ENCODE data around the gene CEP89. TPM values are rescaled to one million over a fixed set of nuclear protein-coding genes. Genes with fewer than 3 reads are reported as not detected.

The CEP89 gene
- total RNA-seq, 2 donors from 2014 or later = 4.6 to 8.3 TPM

DNA sequence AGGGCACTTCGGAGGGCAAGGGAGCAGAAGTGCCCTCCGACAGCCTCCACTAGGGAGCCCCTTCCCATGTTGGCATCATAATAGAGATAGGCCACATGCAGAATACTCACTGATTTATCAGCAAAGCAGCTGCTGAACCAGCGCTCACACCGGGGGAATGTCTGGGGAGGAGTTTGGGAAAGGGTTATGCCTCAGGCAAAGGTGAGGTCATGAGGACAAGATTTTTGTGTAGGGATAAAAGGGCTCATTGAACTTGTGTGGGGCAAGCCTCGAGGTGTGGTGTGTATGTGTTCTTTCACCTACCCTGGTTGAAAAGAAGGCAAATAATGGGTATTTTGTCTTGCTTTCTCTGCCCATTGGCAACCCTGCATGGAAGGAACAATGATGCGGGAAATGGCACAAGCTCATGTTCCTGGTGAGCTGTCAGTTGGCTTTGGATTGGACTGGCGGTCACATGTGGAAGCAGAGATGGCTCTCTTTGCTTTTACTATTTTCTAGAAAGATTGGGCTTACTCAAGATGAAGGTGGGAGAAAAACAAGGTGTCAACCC lies 63.0 kb downstream of the CEP89 start:
- no peak for TF ChIP-seq CTCF (IDR thresholded peaks at IDR 0.05)
- Histone ChIP-seq H3K27ac (no peak overlapping the region), H3K27me3 (no peaks in the 10 kb centered on the region), H3K4me1 (no peaks in the 10 kb centered on the region), H3K4me3 (no peak overlapping the region), H3K36me3 (peaks cover 19% of the 10 kb centered on the region), H3K9me3 (peaks cover 0 to 9% of the 10 kb centered on the region in 2 donors)
- DNase-seq (ENCODE audit: low spot score) = no peak

- no peak for DNase-seq (ENCODE audit: low spot score)
- no peaks in the 10 kb centered on the region for H3K4me1 ChIP-seq
- H3K9me3 ChIP-seq = peaks cover 0 to 9% of the 10 kb centered on the region in 2 donors
- peaks cover 27% of the 10 kb centered on the region for H3K36me3 ChIP-seq
- no peak for TF ChIP-seq CTCF (IDR thresholded peaks at IDR 0.05)
- H3K27me3 ChIP-seq = no peaks in the 10 kb centered on the region
- H3K27ac ChIP-seq = no peak overlapping the region
- H3K4me3 ChIP-seq = no peak overlapping the region
Measured at GRCh38 chr19:32902448-32902847, 69.3 kb downstream of the CEP89 start.

DNA sequence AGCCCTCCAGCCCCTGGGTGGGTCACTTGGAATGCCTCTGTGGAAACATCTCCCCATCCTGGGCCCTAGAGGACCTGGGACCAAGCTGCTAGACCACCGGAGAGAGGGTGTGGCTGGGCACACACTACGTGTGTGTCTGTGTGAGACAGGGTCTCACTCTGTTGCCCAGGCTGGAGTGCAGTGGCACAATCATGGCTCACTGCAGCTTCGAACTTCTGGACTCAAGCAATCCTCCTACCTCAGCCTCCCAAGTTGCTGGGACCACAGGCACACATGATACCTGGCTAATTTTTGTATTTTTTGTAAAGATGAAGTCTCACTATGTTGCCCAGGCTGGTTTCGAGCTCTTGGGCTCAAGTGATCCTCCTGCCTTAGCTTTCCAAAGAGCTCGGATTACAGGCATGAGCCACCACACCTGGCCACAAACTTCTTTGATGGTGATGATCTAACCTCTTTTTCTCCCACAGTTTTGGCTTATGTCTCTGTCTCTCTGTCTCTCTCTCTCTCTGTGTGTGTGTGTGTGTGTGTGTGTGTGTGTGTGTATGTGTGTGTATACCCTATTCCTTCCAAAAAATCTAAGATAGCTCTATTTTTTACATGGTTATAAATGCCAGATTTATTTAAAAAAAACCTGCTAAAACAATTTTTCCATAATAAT lies 70.1 kb downstream of the CEP89 start:
- H3K9me3 ChIP-seq = peaks cover 0 to 9% of the 10 kb centered on the region in 2 donors
- TF ChIP-seq CTCF (IDR thresholded peaks at IDR 0.05) = no peak
- no peak overlapping the region for H3K27ac ChIP-seq
- no peak overlapping the region for H3K4me3 ChIP-seq
- no peak for DNase-seq (ENCODE audit: low spot score)
- H3K36me3 ChIP-seq = peaks cover 29% of the 10 kb centered on the region
- H3K27me3 ChIP-seq = no peaks in the 10 kb centered on the region
- no peaks in the 10 kb centered on the region for H3K4me1 ChIP-seq

DNA sequence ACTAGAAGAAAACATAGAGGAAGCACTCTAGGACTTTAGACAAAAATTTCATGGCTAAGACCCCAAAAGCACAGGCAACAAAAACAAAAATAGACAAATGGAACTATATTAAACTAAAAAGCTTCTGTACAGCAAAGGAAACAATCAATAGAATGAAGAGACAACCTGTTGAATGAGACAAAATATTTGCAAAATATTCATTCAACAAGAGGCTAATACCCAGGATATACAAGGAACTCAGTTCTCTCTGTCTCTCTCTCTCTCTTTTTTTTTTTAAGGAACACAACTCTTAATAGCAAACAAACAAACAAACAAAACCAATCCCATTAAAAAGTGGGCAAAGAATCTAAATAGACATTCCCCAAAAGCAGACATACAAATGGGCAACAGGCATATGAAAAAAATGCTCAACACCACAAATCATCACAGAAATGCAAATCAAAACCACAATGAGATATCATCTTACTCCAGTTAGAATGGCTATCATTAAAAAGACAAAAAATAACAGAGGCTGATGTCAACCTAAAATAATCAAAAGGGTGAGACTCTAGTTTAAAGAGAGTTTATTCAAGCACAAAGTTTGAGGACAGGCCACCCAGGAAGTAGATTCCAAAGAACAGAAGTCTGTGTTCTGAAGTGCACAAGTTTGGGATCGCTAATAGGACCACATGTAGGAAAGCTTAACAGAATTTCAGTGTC lies 75.1 kb downstream of the CEP89 start:
- DNase-seq (ENCODE audit: low spot score) = no peak
- no peak for TF ChIP-seq CTCF (IDR thresholded peaks at IDR 0.05)
- Histone ChIP-seq H3K27me3 (no peaks in the 10 kb centered on the region), H3K27ac (no peak overlapping the region), H3K9me3 (peaks cover 0 to 28% of the 10 kb centered on the region in 2 donors), H3K4me1 (no peaks in the 10 kb centered on the region), H3K36me3 (peaks cover 41% of the 10 kb centered on the region), H3K4me3 (no peak overlapping the region)

- H3K4me1 ChIP-seq = no peaks in the 10 kb centered on the region
- no peaks in the 10 kb centered on the region for H3K27me3 ChIP-seq
- H3K27ac ChIP-seq = no peak overlapping the region
- H3K36me3 ChIP-seq = peaks cover 39% of the 10 kb centered on the region
- no peak for TF ChIP-seq CTCF (IDR thresholded peaks at IDR 0.05)
- no peak overlapping the region for H3K4me3 ChIP-seq
- DNase-seq (ENCODE audit: low spot score) = no peak
- H3K9me3 ChIP-seq = peaks cover 0 to 36% of the 10 kb centered on the region in 2 donors
Measured at GRCh38 chr19:32895384-32895783, 76.4 kb downstream of the CEP89 start.

Data from right atrium auricular region (tissue), 2 donors.